HL-60/S4 treated with phorbol 12-myristate 13-acetate at 8.2 ng/mL for 4 days and 3 days (cell line): ENCODE data around the gene SLPI.

Experiments used
- in situ Hi-C: fragments of 300-500 bp; cut with MboI; formaldehyde crosslinking; loops from 2 replicates; pipeline ENCODE4 v1.15.0; 2022; ENCODE audit warnings: low sequenced_read_pairs

The SLPI gene

GRCh38 chr20:45254383-45255262 lies at the start of gene SLPI:
Gene SLPI (minus strand): TSS chr20:45254564. CDS start chr20:45254543, 21 bp downstream.
- in situ Hi-C loops, result no loop called here

GRCh38 chr20:45303586-45304463 lies 49.5 kb upstream of the SLPI start:
- in situ Hi-C loops, result loop anchor here (25.0 kb wide), 1 partner anchor 458 kb away; no protein-coding TSS in a partner anchor

- in situ Hi-C loops, result loop anchor here (25.0 kb wide), 1 partner anchor 460 kb away; no protein-coding TSS in a partner anchor
These were observed 47.5 kb upstream of the SLPI start for GRCh38 chr20:45301824-45302271.

- in situ Hi-C loops, result loop anchor here (25.0 kb wide), 1 partner anchor 461 kb away; no protein-coding TSS in a partner anchor
These were observed 46.6 kb upstream of the SLPI start for GRCh38 chr20:45300961-45301360.

GRCh38 chr20:45299786-45300185 lies 45.4 kb upstream of the SLPI start:
- in situ Hi-C loops, result loop anchor here (25.0 kb wide), 1 partner anchor 463 kb away; no protein-coding TSS in a partner anchor

GRCh38 chr20:45297786-45298497 lies 43.6 kb upstream of the SLPI start:
- in situ Hi-C loops, result no loop called here

GRCh38 chr20:45294659-45295058 lies 40.3 kb upstream of the SLPI start:
- in situ Hi-C loops, result no loop called here

- in situ Hi-C loops, result no loop called here
These were observed 39.6 kb upstream of the SLPI start for GRCh38 chr20:45294003-45294368.

GRCh38 chr20:45293041-45294002 lies 39.0 kb upstream of the SLPI start:
- in situ Hi-C loops, result no loop called here

- in situ Hi-C loops, result no loop called here
These were observed 38.0 kb upstream of the SLPI start for GRCh38 chr20:45292343-45292742.

- in situ Hi-C loops, result no loop called here
These were observed 37.2 kb upstream of the SLPI start for GRCh38 chr20:45291526-45291925.

- in situ Hi-C loops, result no loop called here
These were observed 36.5 kb upstream of the SLPI start for GRCh38 chr20:45290677-45291355.

GRCh38 chr20:45289942-45290676 lies 35.7 kb upstream of the SLPI start:
- in situ Hi-C loops, result no loop called here

GRCh38 chr20:45288860-45289259 lies 34.5 kb upstream of the SLPI start:
- in situ Hi-C loops, result no loop called here

GRCh38 chr20:45288376-45288775 lies 34.0 kb upstream of the SLPI start:
- in situ Hi-C loops, result no loop called here

- in situ Hi-C loops, result no loop called here
These were observed 29.2 kb upstream of the SLPI start for GRCh38 chr20:45283551-45284057.

- in situ Hi-C loops, result no loop called here
These were observed 28.6 kb upstream of the SLPI start for GRCh38 chr20:45282700-45283550.
